SK-N-SH (cell line): ENCODE data around the gene GUCY1A2.

ENCODE experiments used
- RCOR1 ChIP-seq: fragments of 150-350 bp; IDR thresholded peaks from 2 replicates; pipeline ENCODE4 v1.6.1; 2017; ENCODE audit warnings: antibody characterized with exemption, low read length
- TF ChIP-seq, protein P1 (sequence below): IDR thresholded peaks from 2 replicates; pipeline ENCODE4 v1.4.0; 2012; ENCODE audit warnings: low read depth
- TF ChIP-seq, protein P2 (sequence below): fragments of 150-350 bp; IDR thresholded peaks from 2 replicates; pipeline ENCODE4 v1.6.1; 2017; ENCODE audit warnings: antibody characterized with exemption, low read length, low read depth, borderline replicate concordance

- TF ChIP-seq RCOR1, result no peak
- TF ChIP-seq, protein P1, sequence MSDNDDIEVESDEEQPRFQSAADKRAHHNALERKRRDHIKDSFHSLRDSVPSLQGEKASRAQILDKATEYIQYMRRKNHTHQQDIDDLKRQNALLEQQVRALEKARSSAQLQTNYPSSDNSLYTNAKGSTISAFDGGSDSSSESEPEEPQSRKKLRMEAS, result no peak
- TF ChIP-seq, protein P2, sequence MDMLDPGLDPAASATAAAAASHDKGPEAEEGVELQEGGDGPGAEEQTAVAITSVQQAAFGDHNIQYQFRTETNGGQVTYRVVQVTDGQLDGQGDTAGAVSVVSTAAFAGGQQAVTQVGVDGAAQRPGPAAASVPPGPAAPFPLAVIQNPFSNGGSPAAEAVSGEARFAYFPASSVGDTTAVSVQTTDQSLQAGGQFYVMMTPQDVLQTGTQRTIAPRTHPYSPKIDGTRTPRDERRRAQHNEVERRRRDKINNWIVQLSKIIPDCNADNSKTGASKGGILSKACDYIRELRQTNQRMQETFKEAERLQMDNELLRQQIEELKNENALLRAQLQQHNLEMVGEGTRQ, result no peak
Measured at GRCh38 chr11:107020594-107020993, 2.3 kb upstream of the GUCY1A2 start.
